Measurements from ENCODE around the gene DACT3. TPM values are rescaled to one million over a fixed set of nuclear protein-coding genes. Genes with fewer than 3 reads are reported as not detected.

DACT3 gene
- total and polyA plus RNA-seq, 2 of the 13 experiments (the other 11 are each of a cell fraction or from before 2014, with no cell fraction given) = 0.04 TPM; not detected in 1

DNA sequence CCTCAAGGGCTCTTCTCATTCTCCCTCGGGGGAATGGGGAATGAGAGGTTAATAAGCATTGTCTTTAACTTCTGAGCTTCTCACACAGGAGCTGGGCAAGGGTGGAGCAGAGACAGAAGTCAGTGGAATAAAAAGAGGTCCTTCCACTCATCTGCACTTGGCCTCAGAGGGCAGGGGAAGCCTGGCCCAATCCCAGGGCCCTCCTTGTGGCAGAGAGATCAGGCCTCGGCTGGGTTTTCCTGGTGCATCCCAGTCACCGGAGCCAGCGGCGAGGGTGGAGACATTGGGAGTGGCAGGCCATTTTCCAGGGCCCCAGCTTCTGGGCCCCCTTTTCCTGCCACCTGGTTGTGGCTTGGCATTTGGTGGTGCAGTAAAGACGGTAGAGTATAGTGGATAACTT, 49.2 kb downstream of the DACT3 start:
- Histone ChIP-seq H3K4me3 (replicated peaks in 1 of 3; ENCODE audit: insufficient read depth in 1 of 3, low read depth in 2 of 3, low read length in 3 of 3) (no peak overlapping the region), H4K20me1 (ENCODE audit: insufficient read depth, low read length) (no peaks in the 10 kb centered on the region), H3K79me2 (ENCODE audit: insufficient read depth, low read length) (no peaks in the 10 kb centered on the region), H3K27ac (ENCODE audit: extremely low read length, insufficient read depth, low read length) (no peak overlapping the region), H3K9me3 (ENCODE audit: low read length) (no peaks in the 10 kb centered on the region), H3K4me1 (ENCODE audit: insufficient read depth, low read length) (peaks cover 12% of the 10 kb centered on the region), H3K4me2 (ENCODE audit: low read depth, low read length) (no peak overlapping the region), H2AFZ (ENCODE audit: low read length) (no peak overlapping the region), H3K36me3 (replicated peaks in 1 of 2; ENCODE audit: control insufficient read depth in 1 of 2, insufficient read depth in 2 of 2, low read length in 2 of 2) (peaks cover 21 to 37% of the 10 kb centered on the region in 2 experiments; a peak in 4 of 5 replicates), H3K9ac (ENCODE audit: insufficient read depth, low read depth, low read length) (no peak overlapping the region), H3K27me3 (ENCODE audit: control insufficient read depth in 1 of 2, insufficient read depth in 2 of 2, low read length in 2 of 2) (peaks cover 0 to 2% of the 10 kb centered on the region in 2 experiments; a peak in 2 of 5 replicates)
- ChIA-PET CTCF (ENCODE audit: low intra/inter-chr PET ratio, low total read pairs) (no interaction called here), POLR2A (interaction anchor here (1.9 to 2.8 kb wide), 3 partner anchors 9 to 50 kb away, joined by 6 to 11 read pairs (median 10); partner anchors contain the start of genes CALM3 and DACT3)
- FAIRE-seq (no peak), DNase-seq (ENCODE audit: low spot score) (no peak), ATAC-seq (no peak)
- 87% methylated on average over 6 of the region's 6 CpGs for WGBS (ENCODE audit: low lambda C conversion rate)
- no TSS peak for BruUV-seq (replicated peaks)
- intact Hi-C loops (cut with micrococcal nuclease; ENCODE audit: unreplicated experiment) = no loop called here
- in situ Hi-C loops (cut with HindIII; ENCODE audit: extremely low pct_ligation_motif_present, low pct_unique_long_range_greater_than_20kb) = loop anchor here (10.0 kb wide), 1 partner anchor 53 kb away; the partner anchor contains the start of gene DACT3
- TF ChIP-seq FOSL1 (CRISPR knock-in tag; IDR thresholded peaks at IDR 0.05; ENCODE audit: borderline replicate concordance) (no peak), ZNF205 (CRISPR knock-in tag; IDR thresholded peaks at IDR 0.05) (no peak), ZNF24 (IDR thresholded peaks at IDR 0.05) (no peak)

DNA sequence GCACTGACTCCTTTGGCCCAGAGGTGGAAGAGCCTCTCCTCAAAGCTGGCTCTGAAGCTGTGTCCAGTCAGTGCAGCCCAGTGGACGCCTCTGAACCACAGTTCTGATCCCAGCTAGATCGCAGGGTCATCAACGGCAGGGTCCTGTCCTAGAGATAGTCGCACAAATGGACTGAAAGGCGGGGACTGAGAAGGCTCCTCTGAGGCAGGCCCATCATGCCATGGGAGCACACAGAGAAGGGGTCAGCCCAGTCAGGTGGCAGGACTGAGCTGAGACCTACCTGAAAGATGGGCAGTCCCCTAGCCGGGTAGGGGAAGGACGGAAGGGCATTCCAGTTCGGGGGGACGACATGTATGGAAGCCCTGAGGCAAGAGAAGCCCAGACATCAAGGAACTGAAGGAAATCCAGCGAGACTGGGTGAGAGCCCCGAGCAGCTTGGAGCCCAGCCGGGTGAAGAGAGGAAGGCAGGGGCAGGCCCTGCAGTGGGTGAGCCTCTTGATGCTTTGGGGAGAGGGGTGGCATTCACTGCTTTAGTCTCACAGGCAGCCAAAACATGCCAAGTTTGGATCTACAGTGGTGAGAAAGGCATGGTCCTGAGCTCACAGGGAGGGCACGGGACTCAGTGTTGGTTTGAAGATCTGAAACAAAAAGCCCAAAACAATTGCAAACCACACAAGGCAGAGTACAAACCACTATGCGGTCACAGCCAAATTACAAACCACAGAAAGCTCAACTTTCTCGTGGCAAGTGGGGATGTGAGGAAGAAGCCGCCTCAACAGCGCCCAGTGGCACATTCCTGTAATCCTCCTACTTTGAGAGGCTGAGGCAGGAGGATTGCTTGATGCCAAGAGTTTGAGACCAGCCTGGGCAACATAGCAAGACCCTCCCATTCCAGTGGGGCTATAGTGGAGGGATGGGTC, 49.9 kb downstream of the DACT3 start:
- Histone ChIP-seq H3K9ac (ENCODE audit: insufficient read depth, low read depth, low read length) (no peak overlapping the region), H3K27me3 (ENCODE audit: control insufficient read depth in 1 of 2, insufficient read depth in 2 of 2, low read length in 2 of 2) (no peaks in the 10 kb centered on the region), H3K9me3 (ENCODE audit: low read length) (no peaks in the 10 kb centered on the region), H3K4me1 (ENCODE audit: insufficient read depth, low read length) (peaks cover 5% of the 10 kb centered on the region), H3K79me2 (ENCODE audit: insufficient read depth, low read length) (no peaks in the 10 kb centered on the region), H3K36me3 (replicated peaks in 1 of 2; ENCODE audit: control insufficient read depth in 1 of 2, insufficient read depth in 2 of 2, low read length in 2 of 2) (peaks cover 24 to 43% of the 10 kb centered on the region in 2 experiments; a peak in 4 of 5 replicates), H3K27ac (ENCODE audit: extremely low read length, insufficient read depth, low read length) (no peak overlapping the region), H3K4me2 (ENCODE audit: low read depth, low read length) (no peak overlapping the region), H4K20me1 (ENCODE audit: insufficient read depth, low read length) (no peaks in the 10 kb centered on the region), H3K4me3 (replicated peaks in 1 of 3; ENCODE audit: insufficient read depth in 1 of 3, low read depth in 2 of 3, low read length in 3 of 3) (no peak overlapping the region), H2AFZ (ENCODE audit: low read length) (no peak overlapping the region)
- WGBS (ENCODE audit: low lambda C conversion rate) = 93% methylated on average over 17 of the region's 17 CpGs
- ATAC-seq (no peak), DNase-seq (ENCODE audit: low spot score) (no peak), FAIRE-seq (no peak)
- no TSS peak for BruUV-seq (replicated peaks)
- ChIA-PET POLR2A (interaction anchor here (1.9 to 2.8 kb wide), 3 partner anchors 9 to 51 kb away, joined by 6 to 11 read pairs (median 10); partner anchors contain the start of genes CALM3 and DACT3), CTCF (ENCODE audit: low intra/inter-chr PET ratio, low total read pairs) (no interaction called here)
- intact Hi-C loops (cut with micrococcal nuclease; ENCODE audit: unreplicated experiment) = loop anchor here (1.0 kb wide), 1 partner anchor 9 kb away; no protein-coding TSS in a partner anchor
- in situ Hi-C loops (cut with HindIII; ENCODE audit: extremely low pct_ligation_motif_present, low pct_unique_long_range_greater_than_20kb) = loop anchor here (10.0 kb wide), 1 partner anchor 54 kb away; the partner anchor contains the start of gene DACT3
- TF ChIP-seq MLX (CRISPR knock-in tag; IDR thresholded peaks at IDR 0.05) (no peak), POLR2G (IDR thresholded peaks at IDR 0.05; ENCODE audit: low read depth, low read length) (peak; percentile 61; the same call in 1 of the 2 replicates), HBP1 (CRISPR knock-in tag; IDR thresholded peaks at IDR 0.05; ENCODE audit: low read depth) (no peak), PAF1 (CRISPR knock-in tag; IDR thresholded peaks at IDR 0.05) (peak; percentile 75; the same call in 1 of the 2 replicates), GABPB1 (CRISPR knock-in tag; IDR thresholded peaks at IDR 0.05) (no peak), PHF21A (CRISPR knock-in tag; IDR thresholded peaks at IDR 0.05) (no peak), KDM5B (CRISPR knock-in tag; IDR thresholded peaks at IDR 0.05; ENCODE audit: borderline replicate concordance) (no peak)
- TF ChIP-seq, protein P1, sequence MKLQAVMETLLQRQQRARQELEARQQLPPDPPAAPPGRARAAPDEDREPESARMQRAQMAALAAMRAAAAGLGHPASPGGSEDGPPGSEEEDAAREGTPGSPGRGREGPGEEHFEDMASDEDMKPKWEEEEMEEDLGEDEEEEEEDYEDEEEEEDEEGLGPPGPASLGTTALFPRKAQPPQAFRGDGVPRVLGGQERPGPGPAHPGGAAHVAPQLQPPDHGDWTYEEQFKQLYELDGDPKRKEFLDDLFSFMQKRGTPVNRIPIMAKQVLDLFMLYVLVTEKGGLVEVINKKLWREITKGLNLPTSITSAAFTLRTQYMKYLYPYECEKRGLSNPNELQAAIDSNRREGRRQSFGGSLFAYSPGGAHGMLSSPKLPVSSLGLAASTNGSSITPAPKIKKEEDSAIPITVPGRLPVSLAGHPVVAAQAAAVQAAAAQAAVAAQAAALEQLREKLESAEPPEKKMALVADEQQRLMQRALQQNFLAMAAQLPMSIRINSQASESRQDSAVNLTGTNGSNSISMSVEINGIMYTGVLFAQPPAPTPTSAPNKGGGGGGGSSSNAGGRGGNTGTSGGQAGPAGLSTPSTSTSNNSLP (IDR thresholded peaks at IDR 0.05; ENCODE audit: low read depth, low read length) = no peak

Measured in HepG2 (cell line).